Loucy (cell line): ENCODE results near the gene IGFL3.

Source experiments
- H2AFZ ChIP-seq: fragments of 200-600 bp; sonication (generic); 2 replicates; pipeline ENCODE4 v1.6.0; 2016; ENCODE audit warnings: antibody characterized with exemption, mild to moderate bottlenecking, low read length, moderate library complexity
- H3F3A ChIP-seq: fragments of 200-600 bp; 2 replicates; pipeline ENCODE4 v1.6.0; 2016; ENCODE audit warnings: antibody characterized with exemption, low read depth, mild to moderate bottlenecking
- H3K27me3 ChIP-seq: fragments of 200-600 bp; sonication (generic); 2 replicates; pipeline ENCODE4 v1.6.1; 2014; ENCODE audit warnings: low read length, mild to moderate bottlenecking; ENCODE audit not compliant: insufficient read depth, poor library complexity, severe bottlenecking
- H3K36me3 ChIP-seq: fragments of 200-600 bp; sonication (generic); 2 replicates; pipeline ENCODE4 v1.6.1; 2016; ENCODE audit warnings: low read length; ENCODE audit not compliant: insufficient read depth
- H3K4me1 ChIP-seq: fragments of 200-600 bp; sonication (generic); 2 replicates; pipeline ENCODE4 v1.5.1; 2014; ENCODE audit warnings: low read length, mild to moderate bottlenecking; ENCODE audit not compliant: insufficient read depth, poor library complexity, severe bottlenecking
- H3K4me2 ChIP-seq: fragments of 200-600 bp; sonication (generic); 2 replicates; pipeline ENCODE4 v1.6.0; 2014; ENCODE audit warnings: antibody characterized with exemption, low read length, low read depth, mild to moderate bottlenecking; ENCODE audit not compliant: poor library complexity, severe bottlenecking
- H3K4me3 ChIP-seq: fragments of 200-600 bp; sonication (generic); 2 replicates; pipeline ENCODE4 v1.5.1; 2014; ENCODE audit warnings: low read length, mild to moderate bottlenecking, mixed read lengths; ENCODE audit not compliant: poor library complexity, severe bottlenecking
- H3K79me2 ChIP-seq: fragments of 200-600 bp; sonication (generic); 2 replicates; pipeline ENCODE4 v1.6.1; 2014; ENCODE audit warnings: low read length; ENCODE audit not compliant: insufficient read depth
- H3K9ac ChIP-seq: fragments of 200-600 bp; sonication (generic); 2 replicates; pipeline ENCODE4 v1.6.0; 2014; ENCODE audit warnings: mild to moderate bottlenecking, low read depth, low read length, moderate library complexity; ENCODE audit not compliant: poor library complexity, severe bottlenecking
- H3K9me2 ChIP-seq: fragments of 200-600 bp; sonication (generic); replicated peaks from 2 replicates; pipeline ENCODE4 v1.6.1; 2016; ENCODE audit warnings: low read depth, low read length, mixed read lengths
- H3K9me3 ChIP-seq: fragments of 200-600 bp; sonication (generic); 2 replicates; pipeline ENCODE4 v1.6.1; 2014; ENCODE audit warnings: mild to moderate bottlenecking, antibody characterized with exemption, low read length, low read depth; ENCODE audit not compliant: insufficient read depth
- H4K20me1 ChIP-seq: fragments of 200-600 bp; sonication (generic); 2 replicates; pipeline ENCODE4 v1.6.0; 2014; ENCODE audit warnings: antibody characterized with exemption, low read length, mild to moderate bottlenecking; ENCODE audit not compliant: insufficient read depth, poor library complexity, severe bottlenecking
- CTCF ChIP-seq: fragments of 200-600 bp; sonication (generic); conservative IDR thresholded peaks from 2 replicates; pipeline ENCODE4 v1.5.1; 2014; ENCODE audit warnings: mild to moderate bottlenecking, antibody characterized with exemption, low read length
- EZH2phosphoT487 ChIP-seq: fragments of 200-600 bp; IDR thresholded peaks from 2 replicates; pipeline ENCODE4 v1.6.1; 2018; ENCODE audit warnings: antibody characterized with exemption, mild to moderate bottlenecking, moderate library complexity, borderline replicate concordance

Gene IGFL3

GRCh38 chr19:46150606-46151005 lies 26.1 kb upstream of the IGFL3 start:
- Histone ChIP-seq H3K79me2 (no peaks in the 10 kb centered on the region), H3K4me2 (no peak overlapping the region), H3F3A (no peaks in the 10 kb centered on the region), H3K36me3 (no peaks in the 10 kb centered on the region), H3K9me3 (no peaks in the 10 kb centered on the region), H3K27me3 (peaks cover 7% of the 10 kb centered on the region), H3K4me3 (no peak overlapping the region), H4K20me1 (no peaks in the 10 kb centered on the region), H3K9ac (no peak overlapping the region), H2AFZ (no peak overlapping the region), H3K9me2 (no peaks in the 10 kb centered on the region), H3K4me1 (no peaks in the 10 kb centered on the region)
- TF ChIP-seq EZH2phosphoT487 (no peak), CTCF (no peak)

- no peaks in the 10 kb centered on the region for H4K20me1 ChIP-seq
- H3F3A ChIP-seq, result no peaks in the 10 kb centered on the region
- no peaks in the 10 kb centered on the region for H3K79me2 ChIP-seq
- H3K9ac ChIP-seq, result no peak within 1 kb of the TSS
- H2AFZ ChIP-seq, result no peak within 1 kb of the TSS
- H3K9me3 ChIP-seq, result no peaks in the 10 kb centered on the region
- no peaks in the 10 kb centered on the region for H3K9me2 ChIP-seq
- H3K27me3 ChIP-seq, result peaks cover 7% of the 10 kb centered on the region
- no peak within 1 kb of the TSS for H3K4me2 ChIP-seq
- no peaks in the 10 kb centered on the region for H3K4me1 ChIP-seq
- TF ChIP-seq EZH2phosphoT487, result no peak
- no peak for TF ChIP-seq CTCF
- no peak within 1 kb of the TSS for H3K4me3 ChIP-seq
- H3K36me3 ChIP-seq, result no peaks in the 10 kb centered on the region
These were observed 23.4 kb upstream of the IGFL3 start, which contains the start of gene IGFL2 for GRCh38 chr19:46147791-46148288. TSS of gene IGFL2 (plus strand) at chr19:46148238. CDS start at chr19:46148279, 41 bp downstream.

GRCh38 chr19:46147166-46147740 lies 22.8 kb upstream of the IGFL3 start:
- Histone ChIP-seq H3K9me2 (no peaks in the 10 kb centered on the region), H4K20me1 (no peaks in the 10 kb centered on the region), H3K27me3 (peaks cover 7% of the 10 kb centered on the region), H3K9me3 (no peaks in the 10 kb centered on the region), H3K4me2 (no peak overlapping the region), H2AFZ (no peak overlapping the region), H3K4me3 (no peak overlapping the region), H3K36me3 (no peaks in the 10 kb centered on the region), H3K79me2 (no peaks in the 10 kb centered on the region), H3K4me1 (no peaks in the 10 kb centered on the region), H3K9ac (no peak overlapping the region), H3F3A (no peaks in the 10 kb centered on the region)
- no peak for TF ChIP-seq CTCF
- no peak for TF ChIP-seq EZH2phosphoT487
